Tibial nerve (tissue), 4 donors: Measurements from ENCODE around the gene IGIP. TPM values are rescaled to one million over a fixed set of nuclear protein-coding genes. Genes with fewer than 3 reads are reported as not detected.

Source experiments
- DNase-seq, 2 donors: peaks; one replicate each; pipeline ENCODE4 v3.0.0-alpha.2; 2019; ENCODE audit warnings: low spot score in 2 of 2
- H3K27ac ChIP-seq, 4 donors: fragments of 200-600 bp; sonication (generic) in 3 of 4; one replicate each; pipeline ENCODE4 v1.5.1; 2017 to 2019; ENCODE audit warnings: mild to moderate bottlenecking in 1 of 4
- H3K27me3 ChIP-seq, 2 donors: fragments of 200-600 bp; sonication (generic) in 1 of 2; one replicate each; pipeline versions ENCODE4 v1.5.1 to v1.6.0; 2017 to 2019
- H3K36me3 ChIP-seq, 3 donors: fragments of 200-600 bp; sonication (generic); one replicate each; pipeline ENCODE4 v1.5.1; 2018 to 2019
- H3K4me1 ChIP-seq, 4 donors: fragments of 200-600 bp; sonication (generic) in 3 of 4; one replicate each; pipeline ENCODE4 v1.5.1; 2017 to 2019
- H3K4me3 ChIP-seq, 4 donors: fragments of 200-600 bp; sonication (generic) in 3 of 4; one replicate each; pipeline ENCODE4 v1.5.1; 2017 to 2019; ENCODE audit warnings: mild to moderate bottlenecking in 1 of 4, moderate library complexity in 1 of 4
- H3K9me3 ChIP-seq, 4 donors: fragments of 200-600 bp; sonication (generic) in 3 of 4; one replicate each; pipeline ENCODE4 v1.5.1; 2017 to 2019
- EP300 ChIP-seq, 2 donors: sonication (generic); formaldehyde crosslinking; IDR thresholded peaks; one replicate each; pipeline ENCODE4 v1.6.1; 2017; ENCODE audit warnings: antibody characterized with exemption in 2 of 2, mild to moderate bottlenecking in 1 of 2
- POLR2A ChIP-seq, 2 donors: fragments of 450-650 bp; IDR thresholded peaks; one replicate each; pipeline ENCODE4 v1.6.1; 2017; ENCODE audit warnings: antibody characterized with exemption in 2 of 2, mild to moderate bottlenecking in 2 of 2, moderate library complexity in 2 of 2
- WGBS, 2 donors: methylation state at CpG; one replicate each; pipeline ENCODE4 v1.1.5; 2018; 5-methylcytosine and 5-hydroxymethylcytosine counted together
- total RNA-seq, 4 donors: library from RNA; depleted of rRNA; stranded (reverse); fragments of >200 nt; gene quantifications; one replicate each; pipeline ENCODE4 v1.1.0, GENCODE V29; 2016
- TF ChIP-seq, protein P1 (sequence below), 5 experiments: fragments of 200-600 bp in 3 of 5; fragments of 450-650 bp in 2 of 5; sonication (generic) in 3 of 5; IDR thresholded peaks; one replicate each; pipeline ENCODE4 v1.5.1; 2016 to 2019; ENCODE audit warnings: antibody characterized with exemption in 5 of 5, mild to moderate bottlenecking in 3 of 5, moderate library complexity in 2 of 5

IGIP gene
- total RNA-seq, 4 donors from 2014 or later = 16.5 to 28.6 (median 27.1) TPM

DNA sequence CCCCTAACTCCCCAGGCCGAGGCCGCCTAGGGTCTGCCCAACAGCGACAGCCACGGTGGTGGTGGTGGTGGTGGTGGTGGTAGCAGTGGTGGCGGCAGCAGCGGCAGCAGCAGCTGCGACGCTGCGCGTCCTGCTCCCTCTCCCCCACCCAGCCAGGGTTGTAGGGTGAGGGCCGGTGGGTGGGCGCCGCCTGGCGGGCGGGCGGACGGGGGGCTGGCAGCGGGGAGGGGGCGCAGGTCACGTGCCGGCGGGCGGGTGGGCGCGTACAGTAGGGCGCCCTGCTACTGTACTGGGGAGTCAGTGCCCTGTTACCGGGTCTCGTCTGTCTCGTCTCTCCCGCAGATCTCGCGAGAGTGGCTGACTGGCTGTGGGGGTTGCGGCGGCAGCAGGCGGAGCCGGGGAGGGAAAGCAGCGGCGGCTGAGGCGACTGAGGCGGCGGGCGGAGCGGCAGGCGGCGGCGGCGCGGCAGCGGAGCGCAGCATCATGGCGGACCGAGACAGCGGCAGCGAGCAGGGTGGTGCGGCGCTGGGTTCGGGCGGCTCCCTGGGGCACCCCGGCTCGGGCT lies 12.0 kb upstream of the IGIP start, which contains the start of gene PURA:
PURA (plus strand) TSS at position 411 of the 565 bp plus-strand sequence; CDS start at position 484, 73 bp downstream.
- H3K27ac ChIP-seq = peak within 1 kb of the TSS; percentile 85 to 97 (median 92)
- WGBS, 2 donors = 0 to 1% methylated on average over 23 to 27 of the region's 60 CpGs
- peaks cover 0 to 86% (median 56%) of the 10 kb centered on the region in 4 donors for H3K4me1 ChIP-seq
- no peaks in the 10 kb centered on the region for H3K9me3 ChIP-seq
- no peaks in the 10 kb centered on the region for H3K36me3 ChIP-seq
- TF ChIP-seq POLR2A (IDR thresholded peaks at IDR 0.05) (peak in 1 of 2 donors; percentile 73), EP300 (IDR thresholded peaks at IDR 0.05) (peak in 1 of 2 donors; percentile 48)
- TF ChIP-seq, protein P1, sequence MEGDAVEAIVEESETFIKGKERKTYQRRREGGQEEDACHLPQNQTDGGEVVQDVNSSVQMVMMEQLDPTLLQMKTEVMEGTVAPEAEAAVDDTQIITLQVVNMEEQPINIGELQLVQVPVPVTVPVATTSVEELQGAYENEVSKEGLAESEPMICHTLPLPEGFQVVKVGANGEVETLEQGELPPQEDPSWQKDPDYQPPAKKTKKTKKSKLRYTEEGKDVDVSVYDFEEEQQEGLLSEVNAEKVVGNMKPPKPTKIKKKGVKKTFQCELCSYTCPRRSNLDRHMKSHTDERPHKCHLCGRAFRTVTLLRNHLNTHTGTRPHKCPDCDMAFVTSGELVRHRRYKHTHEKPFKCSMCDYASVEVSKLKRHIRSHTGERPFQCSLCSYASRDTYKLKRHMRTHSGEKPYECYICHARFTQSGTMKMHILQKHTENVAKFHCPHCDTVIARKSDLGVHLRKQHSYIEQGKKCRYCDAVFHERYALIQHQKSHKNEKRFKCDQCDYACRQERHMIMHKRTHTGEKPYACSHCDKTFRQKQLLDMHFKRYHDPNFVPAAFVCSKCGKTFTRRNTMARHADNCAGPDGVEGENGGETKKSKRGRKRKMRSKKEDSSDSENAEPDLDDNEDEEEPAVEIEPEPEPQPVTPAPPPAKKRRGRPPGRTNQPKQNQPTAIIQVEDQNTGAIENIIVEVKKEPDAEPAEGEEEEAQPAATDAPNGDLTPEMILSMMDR (IDR thresholded peaks at IDR 0.05) = peak in 2 of 5 experiments; percentile 26 to 49
- peak; percentile 95 to 96 for DNase-seq
- no peaks in the 10 kb centered on the region for H3K27me3 ChIP-seq
- peak within 1 kb of the TSS; percentile 72 to 87 (median 76) for H3K4me3 ChIP-seq

DNA sequence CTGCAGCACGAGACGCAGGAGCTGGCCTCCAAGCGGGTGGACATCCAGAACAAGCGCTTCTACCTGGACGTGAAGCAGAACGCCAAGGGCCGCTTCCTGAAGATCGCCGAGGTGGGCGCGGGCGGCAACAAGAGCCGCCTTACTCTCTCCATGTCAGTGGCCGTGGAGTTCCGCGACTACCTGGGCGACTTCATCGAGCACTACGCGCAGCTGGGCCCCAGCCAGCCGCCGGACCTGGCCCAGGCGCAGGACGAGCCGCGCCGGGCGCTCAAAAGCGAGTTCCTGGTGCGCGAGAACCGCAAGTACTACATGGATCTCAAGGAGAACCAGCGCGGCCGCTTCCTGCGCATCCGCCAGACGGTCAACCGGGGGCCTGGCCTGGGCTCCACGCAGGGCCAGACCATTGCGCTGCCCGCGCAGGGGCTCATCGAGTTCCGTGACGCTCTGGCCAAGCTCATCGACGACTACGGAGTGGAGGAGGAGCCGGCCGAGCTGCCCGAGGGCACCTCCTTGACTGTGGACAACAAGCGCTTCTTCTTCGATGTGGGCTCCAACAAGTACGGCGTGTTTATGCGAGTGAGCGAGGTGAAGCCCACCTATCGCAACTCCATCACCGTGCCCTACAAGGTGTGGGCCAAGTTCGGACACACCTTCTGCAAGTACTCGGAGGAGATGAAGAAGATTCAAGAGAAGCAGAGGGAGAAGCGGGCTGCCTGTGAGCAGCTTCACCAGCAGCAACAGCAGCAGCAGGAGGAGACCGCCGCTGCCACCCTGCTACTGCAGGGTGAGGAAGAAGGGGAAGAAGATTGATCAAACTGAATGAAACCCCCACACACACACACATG lies 11.2 kb upstream of the IGIP start:
- WGBS, 2 donors = 3 to 6% methylated on average over 31 to 48 of the region's 65 CpGs
- H3K36me3 ChIP-seq = no peaks in the 10 kb centered on the region
- TF ChIP-seq EP300 (IDR thresholded peaks at IDR 0.05) = peak in 1 of 2 donors; percentile 72
- no peak for TF ChIP-seq POLR2A (IDR thresholded peaks at IDR 0.05)
- TF ChIP-seq, protein P1 (IDR thresholded peaks at IDR 0.05) = no peak
- DNase-seq = peak; percentile 18 to 20
- H3K27me3 ChIP-seq = no peaks in the 10 kb centered on the region
- H3K4me3 ChIP-seq = peak overlapping the region; percentile 72 to 87 (median 76)
- H3K9me3 ChIP-seq = no peaks in the 10 kb centered on the region
- H3K4me1 ChIP-seq = peaks cover 0 to 86% (median 51%) of the 10 kb centered on the region in 4 donors
- H3K27ac ChIP-seq = peak overlapping the region; percentile 85 to 97 (median 92)

DNA sequence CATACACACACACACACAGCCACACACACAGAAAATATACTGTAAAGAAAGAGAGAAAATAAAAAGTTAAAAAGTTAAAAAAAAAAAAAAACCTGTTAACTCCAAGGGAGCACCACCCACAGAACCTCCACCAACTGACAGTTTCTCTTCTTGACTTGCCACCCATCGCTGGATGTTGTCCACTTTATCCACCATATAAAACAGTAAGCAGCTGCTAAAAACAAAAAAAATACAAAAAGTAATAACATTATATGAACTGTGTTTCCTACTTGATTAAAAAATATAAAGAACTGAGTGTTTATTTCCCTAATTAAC lies 10.6 kb upstream of the IGIP start:
- no peaks in the 10 kb centered on the region for H3K9me3 ChIP-seq
- TF ChIP-seq EP300 (IDR thresholded peaks at IDR 0.05) = no peak
- TF ChIP-seq POLR2A (IDR thresholded peaks at IDR 0.05) = no peak
- TF ChIP-seq, protein P1 (IDR thresholded peaks at IDR 0.05) = no peak
- H3K27ac ChIP-seq = peak overlapping the region in 3 of 4 donors; percentile 86 to 97 (median 97)
- no peak for DNase-seq
- H3K4me1 ChIP-seq = peaks cover 0 to 86% (median 50%) of the 10 kb centered on the region in 4 donors
- H3K4me3 ChIP-seq = peak overlapping the region; percentile 72 to 87 (median 76)
- WGBS, 2 donors = 50 to 55% methylated on average over 1 of the region's 1 CpG
- no peaks in the 10 kb centered on the region for H3K36me3 ChIP-seq
- H3K27me3 ChIP-seq = no peaks in the 10 kb centered on the region

DNA sequence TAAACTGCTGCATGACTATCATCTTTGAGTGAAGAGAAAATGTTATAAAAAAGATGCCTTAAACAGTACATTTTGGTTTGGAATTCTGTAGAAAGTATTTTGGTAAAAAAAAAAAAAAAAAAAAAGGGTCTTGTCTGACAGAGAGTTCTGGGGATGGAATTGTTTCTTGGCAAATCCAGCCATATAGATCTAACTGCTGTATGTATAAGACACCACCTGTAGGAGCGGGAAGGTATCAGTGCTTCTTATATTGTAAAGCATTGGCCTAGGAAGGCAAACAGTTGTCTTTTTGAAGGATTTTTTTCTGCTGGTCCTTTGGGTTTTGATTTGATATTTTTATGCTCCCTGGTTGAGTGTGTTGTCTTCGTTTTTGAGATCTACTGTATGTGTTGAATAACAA lies 9.0 kb upstream of the IGIP start:
- H3K4me1 ChIP-seq = peaks cover 0 to 83% (median 48%) of the 10 kb centered on the region in 4 donors
- no peak overlapping the region for H3K27ac ChIP-seq

DNA sequence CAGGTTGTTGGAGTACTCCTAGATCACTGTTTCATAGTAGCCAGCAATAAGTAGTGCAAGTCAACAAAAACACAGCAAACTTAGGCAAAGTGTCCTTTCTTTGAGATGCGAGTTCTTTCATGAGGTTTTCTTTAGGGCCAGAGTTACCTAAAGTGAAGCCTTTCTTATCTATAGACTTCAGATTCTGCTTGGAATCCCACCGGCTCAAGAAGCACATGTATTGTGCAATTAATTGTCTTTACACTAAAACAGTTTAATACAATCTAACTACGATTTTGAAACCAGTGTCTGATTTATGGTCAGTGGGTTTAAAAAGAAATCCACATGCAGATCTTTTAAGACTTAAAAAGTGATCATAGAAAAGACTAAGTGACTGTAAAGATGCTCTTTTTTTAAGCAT lies 8.2 kb upstream of the IGIP start:
- Histone ChIP-seq H3K27ac (no peak overlapping the region), H3K9me3 (no peaks in the 10 kb centered on the region), H3K4me3 (no peak overlapping the region)

More for the DNA sequence above, 9.0 kb upstream of the IGIP start:
- H3K9me3 ChIP-seq = no peaks in the 10 kb centered on the region
- no peaks in the 10 kb centered on the region for H3K27me3 ChIP-seq
- WGBS, 2 donors = 59 to 65% methylated on average over 2 of the region's 2 CpGs
- no peak for DNase-seq
- no peak for TF ChIP-seq EP300 (IDR thresholded peaks at IDR 0.05)
- H3K36me3 ChIP-seq = no peaks in the 10 kb centered on the region
- H3K4me3 ChIP-seq = no peak overlapping the region

More for the DNA sequence above, 8.2 kb upstream of the IGIP start:
- WGBS, 2 donors = 62 to 64% methylated on average over 3 of the region's 3 CpGs
- peaks cover 0 to 78% (median 44%) of the 10 kb centered on the region in 4 donors for H3K4me1 ChIP-seq
- TF ChIP-seq POLR2A (IDR thresholded peaks at IDR 0.05) = no peak
- TF ChIP-seq, protein P1 (IDR thresholded peaks at IDR 0.05) = no peak
- DNase-seq = no peak
- no peaks in the 10 kb centered on the region for H3K36me3 ChIP-seq
- H3K27me3 ChIP-seq = no peaks in the 10 kb centered on the region
